HepG2 (cell line): Measurements from ENCODE around the gene GGCT. TPM values are rescaled to one million over a fixed set of nuclear protein-coding genes. Genes with fewer than 3 reads are reported as not detected.

Experiments
- ATAC-seq: fragments of 200-7000 bp; cut with Tn5 transposase; 3 replicates; pipeline ENCODE4 v1.9.1; 2020; ENCODE audit warnings: mild to moderate bottlenecking, moderate library complexity
- BruUV-seq: library from RNA; stranded (reverse); fragments of 400-500 nt; replicated peaks from 2 replicates; lab custom pipeline; 2021; lab: Mats Ljungman, UMichigan
- CTCF ChIA-PET: fragments of 300-600 bp; formaldehyde crosslinking; extraction: SDS; loops from one replicate; lab custom pipeline; 2021; ENCODE audit warnings: low total read pairs, inconsistent platforms, low intra/inter-chr PET ratio; lab: Yijun Ruan, JAX
- POLR2A ChIA-PET: fragments of 350-600 bp; sonication (Branson Sonifier 250); formaldehyde crosslinking; loops from one replicate; lab custom pipeline; 2020; ENCODE audit warnings: antibody characterized with exemption, inconsistent platforms; lab: Yijun Ruan, JAX
- DNase-seq: peaks from one replicate; pipeline ENCODE4 v3.0.0-alpha.2; 2015; ENCODE audit warnings: low spot score
- FAIRE-seq: peaks from 3 replicates; lab custom pipeline; 2011; peaks lifted over from hg19 to GRCh38; lab: Jason Lieb, UNC
- H2AFZ ChIP-seq: one replicate; pipeline ENCODE4 v1.6.1; 2011; ENCODE audit warnings: low read length, inconsistent platforms
- H3K27ac ChIP-seq: fragments of 300-600 bp; 3 replicates; pipeline ENCODE4 v1.8.0; 2011; ENCODE audit warnings: mixed run types, mild to moderate bottlenecking, mixed read lengths, low read length, inconsistent platforms; ENCODE audit not compliant: insufficient read depth; ENCODE audit errors: extremely low read length
- H3K27me3 ChIP-seq, 2 experiments: fragments of 200-600 bp in 1 of 2; 2 replicates in 1 of 2; 3 replicates in 1 of 2; pipeline versions ENCODE4 v1.6.0 to v1.8.0; 2011; ENCODE audit warnings: low read length in 2 of 2, mild to moderate bottlenecking in 2 of 2, moderate library complexity in 2 of 2, inconsistent platforms in 1 of 2; ENCODE audit not compliant: insufficient read depth in 2 of 2, control insufficient read depth in 1 of 2
- H3K36me3 ChIP-seq, 2 experiments: fragments of 200-600 bp in 1 of 2; replicated peaks in 1 of 2; 2 replicates in 1 of 2; 3 replicates in 1 of 2; pipeline versions ENCODE4 v1.5.1 to v1.8.0; 2011; ENCODE audit warnings: low read length in 2 of 2, inconsistent platforms in 1 of 2; ENCODE audit not compliant: insufficient read depth in 2 of 2, control insufficient read depth in 1 of 2
- H3K4me1 ChIP-seq: 2 replicates; pipeline ENCODE4 v1.5.1; 2012; ENCODE audit warnings: low read length, inconsistent platforms; ENCODE audit not compliant: insufficient read depth
- H3K4me2 ChIP-seq: 2 replicates; pipeline ENCODE4 v1.6.0; 2011; ENCODE audit warnings: low read depth, low read length, inconsistent platforms
- H3K4me3 ChIP-seq, 3 experiments: fragments of 200-600 bp in 1 of 3; sonication (generic), shearing (Covaris generic) in 1 of 3; replicated peaks in 1 of 3; 2 replicates each; pipeline ENCODE4 v1.5.1; 2011 to 2016; ENCODE audit warnings: low read length in 3 of 3, inconsistent platforms in 2 of 3, low read depth in 2 of 3, mild to moderate bottlenecking in 2 of 3, control low read depth in 1 of 3, mixed read lengths in 1 of 3; ENCODE audit not compliant: insufficient read depth in 1 of 3
- H3K79me2 ChIP-seq: one replicate; pipeline ENCODE4 v1.6.1; 2011; ENCODE audit warnings: low read length, inconsistent platforms; ENCODE audit not compliant: insufficient read depth
- H3K9ac ChIP-seq: 2 replicates; pipeline ENCODE4 v1.6.0; 2011; ENCODE audit warnings: mild to moderate bottlenecking, low read depth, low read length, inconsistent platforms; ENCODE audit not compliant: insufficient read depth
- H3K9me3 ChIP-seq: 2 replicates; pipeline ENCODE4 v1.5.1; 2012; ENCODE audit warnings: mild to moderate bottlenecking, low read length
- H4K20me1 ChIP-seq: 2 replicates; pipeline ENCODE4 v1.6.0; 2011; ENCODE audit warnings: inconsistent platforms, mild to moderate bottlenecking, low read length, moderate library complexity; ENCODE audit not compliant: insufficient read depth
- ATM ChIP-seq: fragments of 450-650 bp; IDR thresholded peaks from 2 replicates; pipeline ENCODE4 v1.7.1; 2017; ENCODE audit warnings: mild to moderate bottlenecking, borderline replicate concordance
- EHMT2 ChIP-seq: fragments of 200-600 bp; sonication (generic); IDR thresholded peaks from 2 replicates; pipeline ENCODE4 v1.7.0; 2017; ENCODE audit warnings: antibody characterized with exemption, low read depth, low read length, borderline replicate concordance
- HIVEP1 ChIP-seq: sonication (generic); formaldehyde crosslinking; IDR thresholded peaks from 2 replicates; pipeline ENCODE4 v1.4.0; 2020; ENCODE audit warnings: mild to moderate bottlenecking, missing genetic modification reagents
- KDM4B ChIP-seq: sonication (generic); formaldehyde crosslinking; IDR thresholded peaks from 2 replicates; pipeline ENCODE4 v1.4.0; 2020; ENCODE audit warnings: missing genetic modification reagents
- XRCC5 ChIP-seq: fragments of 200-400 bp; formaldehyde crosslinking; optimal IDR thresholded peaks from 2 replicates; pipeline ENCODE3; 2017; ENCODE audit warnings: mild to moderate bottlenecking, low read length
- ZFP91 ChIP-seq: sonication (generic); formaldehyde crosslinking; IDR thresholded peaks from 2 replicates; pipeline ENCODE4 v1.9.0; 2022; ENCODE audit warnings: missing genetic modification reagents, mild to moderate bottlenecking, borderline replicate concordance
- ZNF275 ChIP-seq: sonication (generic); formaldehyde crosslinking; IDR thresholded peaks from 2 replicates; pipeline ENCODE4 v1.8.0; 2022; ENCODE audit warnings: missing genetic modification reagents, mild to moderate bottlenecking, inconsistent platforms, borderline replicate concordance
- ZNF512B ChIP-seq: sonication (generic); formaldehyde crosslinking; IDR thresholded peaks from 2 replicates; pipeline ENCODE4 v1.5.1; 2020; ENCODE audit warnings: missing genetic modification reagents, mild to moderate bottlenecking, borderline replicate concordance
- ZNF777 ChIP-seq: sonication (generic); formaldehyde crosslinking; IDR thresholded peaks from 2 replicates; pipeline ENCODE4 v1.4.0; 2020; ENCODE audit warnings: missing genetic modification reagents
- ZSCAN22 ChIP-seq: sonication (generic); formaldehyde crosslinking; IDR thresholded peaks from 2 replicates; pipeline ENCODE4 v1.4.0; 2020; ENCODE audit warnings: mild to moderate bottlenecking, missing genetic modification reagents
- ZSCAN30 ChIP-seq: sonication (generic); formaldehyde crosslinking; IDR thresholded peaks from 2 replicates; pipeline ENCODE4 v1.5.0; 2020; ENCODE audit warnings: mild to moderate bottlenecking, missing genetic modification reagents
- WGBS: methylation state at CpG from one replicate; pipeline ENCODE4 v1.1.6; 2017; ENCODE audit warnings: low lambda C conversion rate; 5-methylcytosine and 5-hydroxymethylcytosine counted together
- in situ Hi-C: cut with HindIII; loops from 2 replicates; pipeline ENCODE4 v1.10.0; 2017; ENCODE audit warnings: low pct_unique_long_range_greater_than_20kb; ENCODE audit not compliant: extremely low pct_ligation_motif_present
- intact Hi-C: fragments of 100-400 bp; cut with micrococcal nuclease; formaldehyde crosslinking; loops from one replicate; pipeline ENCODE4 v1.10.0; 2022; ENCODE audit not compliant: unreplicated experiment
- polyA plus RNA-seq, 8 experiments: library from polyadenylated mRNA; depleted of rRNA in 3 of 8; stranded (reverse) in 7 of 8; unstranded in 1 of 8; fragments of >200 nt; fragmentation: Illumina TruSeq in 4 of 8; extraction: Trizol in 4 of 8; gene quantifications; 2 replicates each; pipeline versions ENCODE4 v1.2.1 to v1.2.3, GENCODE V29; 2011 to 2016; ENCODE audit warnings: low read depth in 4 of 8, missing spikeins in 1 of 8, mixed read lengths in 1 of 8; ENCODE audit not compliant: insufficient read depth in 1 of 8
- total RNA-seq, 5 experiments: library from RNA; depleted of rRNA; stranded (reverse); fragments of >200 nt; fragmentation: Illumina TruSeq; extraction: Trizol; gene quantifications; 2 replicates each; pipeline ENCODE4 v1.2.3, GENCODE V29; 2016; ENCODE audit warnings: low read depth in 1 of 5

The GGCT gene
- total and polyA plus RNA-seq, 2 of the 13 experiments (the other 11 are each of a cell fraction or from before 2014, with no cell fraction given) = 19.5 to 78.3 TPM

- FAIRE-seq (no peak), ATAC-seq (no peak), DNase-seq (no peak)
- no peak for TF ChIP-seq KDM4B (CRISPR knock-in tag)
- TF ChIP-seq EHMT2 = no peak
- TF ChIP-seq ZNF777 (CRISPR knock-in tag) = no peak
- no peak for TF ChIP-seq ZNF512B (CRISPR knock-in tag)
- no peak for TF ChIP-seq ZSCAN22 (CRISPR knock-in tag)
- no peak for TF ChIP-seq ZFP91 (CRISPR knock-in tag)
- TF ChIP-seq HIVEP1 (CRISPR knock-in tag) = no peak
- no peak for TF ChIP-seq ZSCAN30
- TF ChIP-seq XRCC5 = no peak
- no peak for TF ChIP-seq ATM
- no peak for TF ChIP-seq ZNF275 (CRISPR knock-in tag)
- no peaks in the 10 kb centered on the region for H3K27me3 ChIP-seq
- 98% methylated on average over 2 of the region's 2 CpGs for WGBS
- intact Hi-C loops = no loop called here
- no peak overlapping the region for H3K4me3 ChIP-seq
- H3K36me3 ChIP-seq = no peaks in the 10 kb centered on the region
- H3K4me2 ChIP-seq = no peak overlapping the region
- no peaks in the 10 kb centered on the region for H4K20me1 ChIP-seq
- peaks cover 19% of the 10 kb centered on the region for H3K4me1 ChIP-seq
- ChIA-PET CTCF (no interaction called here), POLR2A (no interaction called here)
- in situ Hi-C loops = no loop called here
- H3K79me2 ChIP-seq = no peaks in the 10 kb centered on the region
- BruUV-seq = no TSS peak
- H3K9me3 ChIP-seq = no peaks in the 10 kb centered on the region
- no peak overlapping the region for H2AFZ ChIP-seq
- no peak overlapping the region for H3K9ac ChIP-seq
- H3K27ac ChIP-seq = no peak overlapping the region
Observed at GRCh38 chr7:30465811-30466180, 38.8 kb downstream of the GGCT start.
